Inferior parietal cortex (tissue), 1 donor: Measurements from ENCODE around the gene PRR3.

Source experiments
- DNase-seq: peaks from one replicate; pipeline ENCODE4 v3.0.0-alpha.2; 2016; ENCODE audit errors: extremely low spot score

The PRR3 gene

DNA sequence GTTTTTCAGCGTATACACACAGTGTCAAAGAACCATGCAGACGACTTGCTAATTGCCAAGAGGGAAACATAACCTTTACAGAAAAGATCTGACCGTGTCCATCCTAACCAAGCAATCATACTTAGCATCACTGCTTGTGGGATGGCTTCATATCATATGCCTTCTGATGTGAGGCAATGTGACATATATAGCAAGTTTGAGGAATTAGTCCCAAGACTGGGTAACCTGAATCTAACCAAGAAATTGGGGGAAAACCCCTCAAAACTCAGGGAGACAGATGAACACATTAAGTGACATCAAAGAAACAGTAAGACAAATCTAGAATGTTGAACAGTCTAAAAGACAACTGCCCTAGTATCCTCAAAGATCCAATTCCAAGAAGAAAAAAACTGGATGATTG lies 19.2 kb upstream of the PRR3 start:
- no peak for DNase-seq

DNA sequence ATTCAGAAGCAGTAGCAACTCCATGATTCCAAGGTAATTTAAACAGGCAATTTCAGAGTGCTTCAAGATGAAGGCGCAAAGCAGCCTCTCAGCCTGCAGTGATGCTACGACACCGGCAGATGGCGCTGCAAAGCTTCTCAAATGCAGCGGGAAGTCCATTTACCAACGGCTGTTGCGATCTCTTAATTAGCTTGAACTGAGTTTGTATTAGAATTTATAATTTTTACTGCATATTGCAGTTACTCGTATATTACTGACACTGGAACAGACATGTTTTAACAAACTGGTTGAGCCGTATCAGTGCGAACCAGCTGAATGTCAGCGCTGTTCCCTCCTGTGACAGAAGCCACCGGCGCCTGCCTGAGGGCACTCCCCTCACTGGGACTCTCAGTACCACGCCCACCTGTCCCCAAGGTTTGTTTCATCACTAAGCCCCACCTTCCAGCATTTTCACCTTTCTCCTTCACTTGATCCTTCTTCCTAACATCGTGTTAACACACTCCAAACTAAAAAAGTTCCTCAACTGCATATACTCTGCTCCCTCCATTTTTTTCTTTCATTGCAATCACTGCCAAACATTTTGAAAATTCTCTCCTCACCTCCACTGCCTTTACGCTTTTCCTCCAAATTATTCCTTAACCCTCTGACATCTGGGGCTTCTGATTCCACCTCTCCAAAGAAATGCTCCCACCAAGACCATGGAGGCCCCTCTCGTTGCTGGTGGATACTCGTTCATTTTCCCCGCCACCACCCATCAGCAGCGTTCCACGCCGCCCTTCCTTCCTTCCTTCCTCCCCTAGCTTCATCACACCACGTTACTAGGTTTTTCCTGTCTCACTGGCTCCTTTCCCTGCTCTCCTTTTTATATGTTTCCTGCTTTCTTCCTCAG lies 15.3 kb upstream of the PRR3 start:
- DNase-seq, result peak; percentile 93

DNA sequence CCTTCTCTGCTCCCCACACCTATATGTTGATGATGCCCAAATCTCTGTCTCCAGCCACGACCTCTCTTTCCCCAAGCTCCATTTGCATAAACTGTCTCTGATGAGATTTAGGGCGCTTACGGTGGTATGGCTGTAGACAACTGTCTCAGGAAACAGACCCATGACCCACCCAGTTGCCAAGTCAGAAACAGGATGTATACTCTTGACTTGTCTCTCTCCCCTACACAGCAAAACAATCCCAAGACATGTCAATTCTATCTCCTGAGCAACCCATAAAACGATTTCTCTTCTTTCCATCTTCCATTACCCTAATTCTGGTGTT lies 14.7 kb upstream of the PRR3 start:
- no peak for DNase-seq

DNA sequence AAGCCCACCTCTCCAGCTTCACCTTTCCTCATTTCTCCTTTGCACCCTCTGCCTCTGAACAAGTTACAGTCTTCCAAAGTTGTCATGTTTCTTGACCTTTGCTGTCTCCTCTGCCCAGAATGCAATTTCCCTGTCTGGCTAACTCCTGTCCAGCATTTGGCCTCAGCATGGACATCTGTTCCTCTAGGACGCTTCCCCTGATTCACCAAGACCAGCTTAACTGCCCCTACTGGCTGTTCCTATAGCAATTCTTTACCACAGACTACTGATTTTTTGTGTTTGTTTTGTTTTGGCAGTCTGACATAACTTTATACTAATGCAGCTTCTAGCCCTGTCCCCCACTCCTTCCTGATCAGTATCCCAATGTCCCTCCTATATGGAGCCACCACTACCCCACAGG lies 14.2 kb upstream of the PRR3 start:
- no peak for DNase-seq

DNA sequence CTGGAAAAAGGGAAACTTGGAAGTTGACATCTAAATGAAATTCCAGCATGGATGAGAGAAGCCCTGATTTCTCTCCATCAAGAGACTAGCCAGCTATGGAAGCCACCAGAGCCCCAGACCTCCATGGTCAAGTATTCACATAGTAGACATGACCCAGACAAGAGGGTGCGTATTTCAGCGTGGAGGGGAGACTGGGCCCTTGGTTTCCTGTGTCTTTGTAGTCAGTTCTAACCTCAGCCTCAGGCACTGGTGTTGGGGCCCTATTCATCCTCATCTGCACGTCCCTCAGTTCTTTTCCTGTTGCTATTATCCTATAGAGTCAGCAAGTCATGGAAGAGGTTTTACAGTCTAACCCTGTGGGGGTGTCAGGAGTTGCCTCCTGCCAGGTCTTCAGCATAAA lies 13.3 kb upstream of the PRR3 start:
- no peak for DNase-seq

DNA sequence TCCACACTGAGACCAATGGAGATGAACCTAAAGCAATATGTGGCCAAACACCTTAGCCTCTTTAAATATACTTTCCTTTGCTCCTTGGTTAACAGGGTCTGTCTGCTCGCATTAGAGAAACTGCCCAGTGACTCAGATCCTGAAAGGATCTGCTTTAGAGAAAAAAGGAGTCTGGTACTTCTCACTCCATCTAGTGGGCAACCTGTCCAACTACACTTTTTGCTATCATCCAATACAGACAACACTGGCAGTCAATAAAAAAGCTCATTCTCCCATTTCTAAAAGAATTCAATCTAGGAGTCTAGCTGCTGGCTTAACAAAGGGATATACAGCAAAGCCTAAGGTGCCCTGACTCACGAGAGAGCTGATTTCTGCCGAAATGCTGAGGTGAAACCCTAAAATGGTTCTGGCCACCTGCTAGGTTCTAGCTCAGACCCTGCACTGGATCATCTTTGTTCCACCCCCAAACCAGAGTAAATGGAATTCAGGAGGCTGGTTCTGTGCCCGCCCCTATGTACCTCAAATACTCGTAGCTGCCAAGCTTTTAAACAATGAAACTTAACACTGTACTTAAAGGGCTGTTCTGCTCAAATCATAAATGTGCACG lies 12.3 kb upstream of the PRR3 start:
- peak; percentile 74 for DNase-seq

DNA sequence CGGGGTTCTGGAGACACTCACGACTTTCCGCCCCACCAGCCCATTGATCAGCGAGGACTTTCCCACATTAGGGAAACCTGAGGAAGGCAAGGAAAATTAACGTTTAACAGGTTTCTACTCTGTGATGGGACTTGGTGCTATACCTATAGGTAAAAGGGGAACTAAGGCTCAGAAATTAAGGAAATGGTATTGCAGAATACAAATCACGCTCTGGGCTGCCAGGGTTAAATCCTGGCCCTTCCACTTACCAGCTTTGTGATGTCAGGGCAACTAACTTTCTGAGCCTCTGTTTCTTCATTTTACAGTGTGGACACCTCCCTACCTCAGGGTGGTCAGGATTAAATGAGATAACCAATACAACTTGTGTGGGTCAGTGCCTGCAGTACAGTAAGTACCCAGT lies 9.6 kb upstream of the PRR3 start:
- DNase-seq, result no peak

DNA sequence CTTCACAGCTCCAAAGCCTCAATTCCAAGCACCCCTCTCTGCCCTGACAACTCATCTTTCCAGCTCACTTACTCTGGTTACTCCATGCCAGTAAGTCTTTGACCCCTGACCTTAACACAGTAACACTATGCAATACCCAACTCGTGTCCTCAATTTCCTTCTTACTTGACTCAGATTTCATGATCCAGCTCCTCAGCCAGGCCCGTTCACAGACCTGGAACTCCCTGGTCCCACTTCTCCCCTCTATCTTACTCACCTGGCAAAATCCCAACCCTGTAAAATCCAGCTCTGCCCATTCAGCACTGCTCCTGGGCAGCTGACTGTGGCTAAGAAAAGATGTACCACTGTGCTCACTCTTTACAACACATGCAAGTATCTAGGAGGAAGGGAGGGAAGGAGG lies 8.7 kb upstream of the PRR3 start:
- no peak for DNase-seq

DNA sequence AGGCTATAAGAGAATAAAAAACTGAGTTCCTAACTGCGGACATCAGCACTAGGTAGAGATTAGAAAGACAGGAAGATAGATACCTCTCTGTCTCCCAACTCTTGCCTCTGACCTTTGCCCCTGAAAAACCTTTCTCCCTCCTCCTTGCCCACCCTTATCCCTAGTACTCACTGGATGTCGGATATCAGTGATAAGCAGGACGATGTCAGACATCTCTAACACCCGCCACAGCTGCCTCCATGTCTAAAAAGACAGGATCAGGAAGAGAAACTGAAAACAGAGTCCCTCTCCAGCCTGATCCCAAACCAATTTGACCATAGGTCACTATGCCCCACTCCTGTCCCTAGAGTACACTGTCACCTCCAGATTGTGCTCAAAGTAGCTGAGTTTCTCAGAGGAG lies 2.7 kb upstream of the PRR3 start:
- no peak for DNase-seq

DNA sequence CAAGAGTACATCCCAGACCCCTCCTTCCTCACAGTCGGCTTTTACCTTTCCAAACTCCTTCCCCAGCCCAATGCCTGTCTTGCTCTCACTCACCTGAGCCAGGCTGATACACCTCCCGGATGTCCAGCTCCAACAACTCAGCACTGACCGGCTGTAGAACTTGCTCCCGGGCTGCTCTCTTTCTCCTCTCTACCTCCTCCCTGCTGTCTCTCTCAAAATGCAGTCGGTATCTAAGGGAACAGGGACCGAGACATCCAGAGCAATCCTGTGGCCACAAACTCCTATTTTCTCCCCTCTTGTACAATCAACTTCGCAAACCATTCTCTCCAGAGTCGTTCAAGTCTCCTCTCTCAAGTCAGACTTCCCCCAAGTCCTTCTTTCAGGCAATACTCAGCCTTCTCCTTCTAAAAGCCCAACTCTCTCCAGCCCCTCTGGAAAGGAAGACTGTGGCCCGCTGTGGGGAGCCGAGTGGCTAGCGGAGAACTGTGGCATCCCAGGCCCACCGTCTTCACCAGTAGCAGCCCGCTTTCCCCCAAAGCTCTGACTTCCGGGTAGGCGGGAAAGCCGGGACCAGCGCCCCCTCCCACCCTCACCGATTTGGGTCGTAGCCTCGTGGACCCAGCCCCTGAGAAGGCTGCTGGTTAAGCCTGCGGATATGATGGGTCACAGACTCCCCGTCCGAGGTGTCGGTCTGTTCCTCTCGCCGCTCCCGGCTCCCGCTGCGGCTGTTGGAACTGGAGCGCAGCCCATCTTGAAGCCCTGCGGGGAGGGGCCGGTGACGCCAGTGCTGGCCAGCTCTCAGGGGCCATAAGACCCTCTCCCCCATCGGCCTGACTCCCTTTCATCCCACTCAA lies 1.9 kb upstream of the PRR3 start:
- DNase-seq, result peak; percentile 49

DNA sequence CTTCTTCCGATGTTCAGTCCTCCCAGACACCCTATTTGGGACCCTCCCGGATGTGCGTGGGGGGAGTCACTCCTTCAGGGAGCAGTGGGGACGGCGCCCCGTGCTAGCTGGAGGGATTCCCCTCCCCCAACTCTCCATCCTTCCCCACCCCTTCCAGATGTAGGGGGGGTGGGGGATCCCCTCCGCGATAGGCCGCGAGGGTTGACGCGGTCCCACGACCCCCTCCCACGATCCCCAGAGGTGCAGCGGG lies 1.4 kb upstream of the PRR3 start:
- no peak for DNase-seq

DNA sequence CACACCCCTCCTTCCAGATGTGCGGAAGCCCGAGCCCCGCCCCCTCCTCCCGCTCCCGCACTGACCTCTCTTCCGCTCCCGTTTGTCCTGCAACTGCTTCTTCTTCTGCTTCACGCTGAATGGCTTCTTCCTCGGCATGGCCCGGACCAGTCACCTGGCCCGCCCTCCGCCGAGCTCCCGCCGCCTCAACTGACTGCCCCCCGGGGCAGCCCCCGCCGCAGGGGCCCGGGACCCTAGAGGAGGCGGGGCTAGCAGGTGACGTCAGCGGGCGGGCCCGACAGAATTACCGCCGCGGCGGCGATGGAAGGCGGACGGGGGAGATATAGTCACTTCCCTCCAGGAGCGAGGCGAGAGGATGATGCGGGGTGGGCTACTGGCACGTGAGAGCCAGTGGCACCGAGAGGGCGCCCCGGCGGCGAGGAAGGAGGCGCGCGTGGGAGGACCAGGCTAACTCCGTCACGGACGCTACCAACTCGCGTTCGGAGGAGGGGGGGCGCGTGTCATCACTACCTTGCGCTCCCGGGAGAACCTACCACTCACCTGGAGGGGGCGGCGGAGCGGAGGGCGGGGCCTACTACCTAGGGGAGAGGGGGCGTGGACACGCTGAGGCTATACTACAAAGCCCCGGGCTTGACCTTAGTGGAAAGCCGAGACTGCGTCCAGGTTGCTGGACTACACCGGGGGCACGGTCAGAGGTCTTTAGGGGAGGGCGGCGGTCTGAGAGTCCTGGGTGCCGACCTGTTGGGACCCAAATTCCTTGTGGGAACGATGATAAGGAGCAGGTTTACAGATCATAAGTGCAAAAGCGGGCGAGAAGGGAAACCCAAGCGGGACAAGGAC lies 809 bp upstream of the PRR3 start, which contains the start of gene GNL1:
TSS of gene GNL1 (minus strand) at position 424 of the 840 bp plus-strand sequence. CDS start at position 138, 286 bp downstream.
- DNase-seq, result peak; percentile 84

DNA sequence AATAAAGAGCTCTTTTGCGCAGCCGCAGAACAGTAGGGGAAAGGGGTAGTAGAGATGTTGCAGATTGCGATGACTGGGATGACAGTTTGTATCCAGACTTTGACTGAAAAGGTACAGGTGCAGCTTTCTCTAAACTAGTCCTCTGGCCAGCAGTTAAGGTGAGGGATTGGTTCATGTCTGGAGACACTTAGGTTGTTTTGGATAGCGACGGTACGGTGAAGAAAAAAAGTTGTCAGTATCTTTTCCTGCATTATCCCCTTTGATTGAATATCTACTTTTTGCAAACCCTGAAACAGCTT lies 537 bp downstream of the PRR3 start:
- DNase-seq, result peak; percentile 52

DNA sequence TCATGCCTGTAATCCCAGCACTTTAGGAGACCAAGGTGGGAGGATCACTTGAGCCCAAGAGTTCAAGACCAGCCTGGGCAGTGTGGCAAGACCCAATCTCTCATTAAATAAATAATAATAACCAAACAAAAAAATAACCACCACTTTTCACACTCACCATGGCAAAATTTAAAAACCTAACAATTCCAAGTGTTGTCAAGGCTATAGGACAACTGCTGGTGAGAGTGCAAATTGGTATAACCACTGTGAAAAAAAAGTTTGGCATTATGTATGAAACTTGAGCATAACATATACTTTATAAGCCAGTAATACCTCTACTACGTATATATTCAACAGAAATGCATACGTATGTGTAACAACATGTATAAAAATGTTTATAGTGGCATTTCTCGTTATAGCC lies 3.8 kb downstream of the PRR3 start:
- no peak for DNase-seq

DNA sequence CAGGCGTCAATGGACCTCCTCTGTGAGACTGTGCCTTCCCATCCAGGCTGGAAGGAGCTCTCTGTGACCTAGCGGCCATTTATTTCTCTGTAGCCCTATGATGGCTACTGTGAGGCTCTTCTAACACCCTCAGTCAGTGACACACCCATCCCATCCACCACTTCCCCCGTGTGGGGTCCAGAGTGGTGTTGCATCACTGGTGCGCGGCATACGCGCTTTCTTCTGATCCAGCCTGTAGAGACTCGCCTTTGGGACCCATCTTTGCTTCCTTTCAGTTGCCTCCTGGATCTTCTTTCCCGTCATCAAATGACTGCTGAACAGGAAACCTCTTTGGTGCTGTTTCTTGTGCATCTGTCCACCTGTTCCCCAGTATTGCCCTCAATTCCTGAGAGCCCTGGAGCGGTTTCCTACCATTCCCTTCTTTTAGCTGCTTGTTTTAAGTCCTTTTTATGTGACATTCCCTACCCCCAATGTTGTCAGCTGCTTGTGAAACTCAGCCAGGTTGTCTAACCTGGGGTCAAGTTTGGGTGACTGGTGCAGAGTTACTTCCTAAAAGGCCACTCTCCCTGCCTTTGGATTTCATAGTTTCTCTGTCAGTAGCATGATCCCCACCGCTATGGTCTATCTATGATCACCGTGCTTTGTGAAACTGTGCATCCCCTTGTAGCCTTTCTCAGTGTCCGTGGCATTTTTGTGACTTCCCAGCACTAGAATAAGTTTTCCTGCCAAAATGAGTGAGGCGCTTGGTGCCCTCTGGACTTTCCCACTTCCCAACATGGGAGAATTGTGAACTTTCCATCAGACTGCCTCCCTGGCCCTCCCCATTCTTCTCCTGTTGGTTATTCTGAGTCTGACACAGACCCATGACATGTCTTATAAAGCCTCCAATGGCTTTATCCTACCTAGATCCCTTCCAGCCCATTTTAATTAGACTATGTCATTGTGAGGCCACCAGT lies 5.7 kb downstream of the PRR3 start:
- DNase-seq, result no peak

DNA sequence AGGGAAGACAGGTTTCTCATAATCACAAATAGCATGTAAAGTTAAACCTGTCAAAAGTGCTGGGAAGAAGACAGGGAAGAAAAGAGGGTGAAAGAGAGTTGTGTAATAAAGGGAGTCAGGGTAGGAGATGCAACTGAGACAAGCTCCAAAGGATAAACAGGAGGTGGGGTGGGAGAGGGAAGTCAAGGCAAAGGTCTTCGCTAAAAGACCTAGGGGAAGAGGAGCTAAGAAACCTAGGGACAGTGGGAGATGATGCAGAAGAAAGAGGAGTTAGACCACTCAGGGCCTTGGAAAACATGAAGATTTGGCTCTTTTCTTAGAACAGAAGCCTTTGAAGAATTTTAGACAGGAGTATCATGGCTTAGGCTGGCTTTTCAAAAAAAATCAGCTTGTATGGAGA lies 7.0 kb downstream of the PRR3 start:
- no peak for DNase-seq

DNA sequence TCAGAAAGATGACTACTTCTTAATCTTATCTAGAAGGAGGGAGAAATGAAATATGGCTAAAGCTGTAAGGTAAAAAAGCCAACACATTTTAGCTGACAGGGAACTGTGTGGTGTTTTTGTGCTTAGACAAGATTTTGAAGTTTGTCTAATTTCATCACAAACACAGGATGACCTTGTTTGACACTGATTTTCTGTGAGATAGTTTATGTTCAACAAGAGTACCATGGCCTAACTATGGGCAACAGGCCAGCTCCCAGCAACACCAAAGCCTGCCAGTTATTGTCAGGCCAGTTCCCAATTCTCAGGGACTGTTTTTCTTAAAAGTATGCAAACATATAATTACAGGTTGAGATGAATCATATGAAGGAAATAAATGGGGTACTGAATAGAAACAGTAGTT lies 8.7 kb downstream of the PRR3 start:
- no peak for DNase-seq

DNA sequence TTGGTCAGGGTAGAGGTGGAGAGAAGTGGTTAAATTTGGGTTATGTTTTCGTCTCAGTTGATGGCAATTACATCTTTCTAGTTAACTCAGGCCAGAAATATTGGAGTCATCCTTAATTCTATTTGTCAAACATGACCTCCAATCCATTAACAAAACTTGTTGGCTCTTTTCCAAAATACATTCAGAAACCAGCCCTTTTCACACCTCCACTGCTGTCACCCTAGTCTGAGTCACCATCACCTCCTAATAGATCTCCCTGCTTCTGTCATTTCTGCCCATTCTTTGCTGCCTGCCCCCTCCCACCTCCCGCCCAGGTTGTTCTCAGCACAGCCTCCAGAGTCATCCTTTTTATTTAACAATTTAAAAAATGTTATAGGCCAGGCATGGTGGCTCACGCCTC lies 11.2 kb downstream of the PRR3 start:
- DNase-seq, result no peak

DNA sequence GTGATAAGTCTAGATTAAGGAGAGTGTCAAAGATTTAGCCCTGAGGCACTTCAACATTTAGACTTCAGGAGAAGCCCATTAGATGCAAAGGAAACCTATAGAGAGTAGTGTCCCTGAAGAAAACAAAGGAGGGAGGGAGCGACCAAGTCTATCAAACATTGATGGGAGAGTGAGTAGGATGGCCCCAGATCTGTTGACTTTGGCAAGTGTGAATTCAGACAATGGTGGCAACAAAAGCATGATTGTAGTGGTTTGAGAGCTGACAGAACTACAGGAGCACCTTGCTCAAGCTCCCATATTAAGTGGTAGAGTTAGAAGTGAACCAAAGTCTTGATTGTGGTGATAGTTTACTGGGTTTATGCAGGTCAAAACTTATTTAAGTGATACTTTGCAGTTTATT lies 13.2 kb downstream of the PRR3 start:
- no peak for DNase-seq

DNA sequence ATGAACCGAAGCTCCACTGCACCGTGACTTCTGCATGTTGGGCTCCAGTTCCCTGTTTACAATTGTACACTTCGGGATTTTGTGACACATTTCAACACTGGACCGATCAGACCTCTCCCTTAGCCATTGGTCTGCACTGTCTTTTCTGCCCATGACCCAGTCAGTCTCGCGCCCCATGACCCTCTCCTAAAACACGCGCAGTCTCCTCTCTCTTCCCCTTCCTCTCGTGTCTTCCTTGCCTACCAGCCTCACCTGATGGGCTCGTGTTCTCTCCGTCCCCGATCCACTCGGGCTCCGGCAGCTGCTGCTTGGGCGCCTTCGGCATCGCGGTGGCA lies 13.6 kb downstream of the PRR3 start:
- no peak for DNase-seq

DNA sequence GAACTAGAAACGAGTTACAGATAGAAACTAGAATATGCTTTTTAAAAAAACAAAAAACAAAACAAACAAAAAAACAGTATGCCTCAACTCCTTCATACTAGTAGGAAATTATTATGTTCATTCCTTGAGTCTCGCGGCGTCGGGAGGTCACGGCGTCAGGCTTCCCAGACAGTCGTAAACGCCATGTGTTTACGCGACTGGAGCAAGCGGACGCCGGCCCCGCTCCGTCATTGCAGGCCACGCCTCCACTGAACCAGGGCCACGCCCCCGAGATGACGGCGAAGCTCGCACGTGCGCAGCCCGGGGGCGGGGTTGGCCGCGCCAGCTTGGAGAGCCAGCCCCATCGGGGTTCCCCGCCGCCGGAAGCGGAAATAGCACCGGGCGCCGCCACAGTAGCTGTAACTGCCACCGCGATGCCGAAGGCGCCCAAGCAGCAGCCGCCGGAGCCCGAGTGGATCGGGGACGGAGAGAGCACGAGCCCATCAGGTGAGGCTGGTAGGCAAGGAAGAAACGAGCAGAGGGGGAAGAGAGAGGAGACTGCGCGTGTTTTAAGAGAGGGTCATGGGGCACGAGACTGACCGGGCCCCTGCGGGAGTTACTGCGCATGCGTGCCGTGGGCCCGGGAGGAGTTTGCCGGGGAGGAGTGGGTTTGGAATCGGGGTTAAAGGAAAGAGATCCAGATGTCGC lies 14.1 kb downstream of the PRR3 start, which contains the start of gene ABCF1:
TSS of gene ABCF1 (plus strand) at position 368 of the 687 bp plus-strand sequence. CDS start at position 414, 46 bp downstream.
- DNase-seq, result peak; percentile 97
